Epithelial cell of proximal tubule (primary cell): ENCODE data around the gene ADM5. TPM values are rescaled to one million over a fixed set of nuclear protein-coding genes. Genes with fewer than 3 reads are reported as not detected.

Experiments
- DNase-seq: peaks from one replicate; pipeline ENCODE4 v3.0.0-alpha.2; 2011; ENCODE audit warnings: low read depth
- H3K4me3 ChIP-seq: 2 replicates; pipeline ENCODE4 v1.5.1; 2011; ENCODE audit warnings: low read depth, mild to moderate bottlenecking, low read length
- total RNA-seq: library from RNA; depleted of rRNA; stranded (reverse); fragments of >200 nt; gene quantifications from 2 replicates; pipeline ENCODE4 v1.2.3, GENCODE V29; 2015
- TF ChIP-seq, protein P1 (sequence below): conservative IDR thresholded peaks from 2 replicates; pipeline ENCODE4 v1.5.1; 2012; ENCODE audit warnings: low read depth, mild to moderate bottlenecking, low read length

ADM5 gene
- total RNA-seq, 1 donor from 2014 or later = 2.8 TPM

- DNase-seq = no peak
- H3K4me3 ChIP-seq = no peak overlapping the region
- TF ChIP-seq, protein P1, sequence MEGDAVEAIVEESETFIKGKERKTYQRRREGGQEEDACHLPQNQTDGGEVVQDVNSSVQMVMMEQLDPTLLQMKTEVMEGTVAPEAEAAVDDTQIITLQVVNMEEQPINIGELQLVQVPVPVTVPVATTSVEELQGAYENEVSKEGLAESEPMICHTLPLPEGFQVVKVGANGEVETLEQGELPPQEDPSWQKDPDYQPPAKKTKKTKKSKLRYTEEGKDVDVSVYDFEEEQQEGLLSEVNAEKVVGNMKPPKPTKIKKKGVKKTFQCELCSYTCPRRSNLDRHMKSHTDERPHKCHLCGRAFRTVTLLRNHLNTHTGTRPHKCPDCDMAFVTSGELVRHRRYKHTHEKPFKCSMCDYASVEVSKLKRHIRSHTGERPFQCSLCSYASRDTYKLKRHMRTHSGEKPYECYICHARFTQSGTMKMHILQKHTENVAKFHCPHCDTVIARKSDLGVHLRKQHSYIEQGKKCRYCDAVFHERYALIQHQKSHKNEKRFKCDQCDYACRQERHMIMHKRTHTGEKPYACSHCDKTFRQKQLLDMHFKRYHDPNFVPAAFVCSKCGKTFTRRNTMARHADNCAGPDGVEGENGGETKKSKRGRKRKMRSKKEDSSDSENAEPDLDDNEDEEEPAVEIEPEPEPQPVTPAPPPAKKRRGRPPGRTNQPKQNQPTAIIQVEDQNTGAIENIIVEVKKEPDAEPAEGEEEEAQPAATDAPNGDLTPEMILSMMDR = no peak
Measured at GRCh38 chr19:49739933-49740332, 50.5 kb downstream of the ADM5 start.

Other genes starting within 250 kb of the ADM5 start
- gene SLC17A7, start 248.1 kb upstream of the ADM5 start, total RNA-seq = not detected in 2 replicates
- gene PIH1D1, start 237.8 kb upstream of the ADM5 start, total RNA-seq = 130 and 147 TPM in 2 replicates
- gene ALDH16A1, start 236.4 kb upstream of the ADM5 start, total RNA-seq = 41.5 and 44.9 TPM in 2 replicates
- gene FLT3LG, start 215.4 kb upstream of the ADM5 start, total RNA-seq = 0.81 and 2.5 TPM in 2 replicates
- 3,343 and 3,374 TPM in 2 replicates for gene RPL13A, start 202.0 kb upstream of the ADM5 start, total RNA-seq
- gene RPS11, start 193.2 kb upstream of the ADM5 start, total RNA-seq = 3,600 and 5,144 TPM in 2 replicates
- gene FCGRT, start 176.9 kb upstream of the ADM5 start, total RNA-seq = 34.2 and 79.3 TPM in 2 replicates
- gene RCN3, start 161.6 kb upstream of the ADM5 start, total RNA-seq = 14.1 and 32.9 TPM in 2 replicates
- 82.4 and 168 TPM in 2 replicates for gene NOSIP, start 109.0 kb upstream of the ADM5 start, total RNA-seq
- gene PRRG2, start 108.3 kb upstream of the ADM5 start, total RNA-seq = 0.87 and 1.0 TPM in 2 replicates
- gene PRR12, start 98.4 kb upstream of the ADM5 start, total RNA-seq = 6.7 and 7.8 TPM in 2 replicates
- 33.5 and 67.2 TPM in 2 replicates for gene RRAS, start 49.5 kb upstream of the ADM5 start, total RNA-seq
- 51.0 and 54.8 TPM in 2 replicates for gene SCAF1, start 47.4 kb upstream of the ADM5 start, total RNA-seq
- gene IRF3, start 23.7 kb upstream of the ADM5 start, total RNA-seq = 73.8 and 78.3 TPM in 2 replicates
- gene BCL2L12, start 23.7 kb upstream of the ADM5 start, total RNA-seq = 53.3 and 69.8 TPM in 2 replicates
- 186 and 629 TPM in 2 replicates for gene PRMT1, start 12.3 kb upstream of the ADM5 start, total RNA-seq
- 1.7 and 9.9 TPM in 2 replicates for gene CPT1C, start 1.5 kb downstream of the ADM5 start, total RNA-seq
- not detected in 2 replicates for gene TSKS, start 73.7 kb downstream of the ADM5 start, total RNA-seq
- gene AP2A1, start 77.4 kb downstream of the ADM5 start, total RNA-seq = 98.2 and 103 TPM in 2 replicates
- gene FUZ, start 123.7 kb downstream of the ADM5 start, total RNA-seq = 8.3 and 15.0 TPM in 2 replicates
- 30.4 and 34.8 TPM in 2 replicates for gene MED25, start 128.7 kb downstream of the ADM5 start, total RNA-seq
- 81.9 and 121 TPM in 2 replicates for gene PTOV1, start 161.6 kb downstream of the ADM5 start, total RNA-seq
- 59.2 and 71.6 TPM in 2 replicates for gene PNKP, start 178.0 kb downstream of the ADM5 start, total RNA-seq
- gene AKT1S1, start 187.8 kb downstream of the ADM5 start, total RNA-seq = 25.8 and 34.4 TPM in 2 replicates
- 11.9 and 16.8 TPM in 2 replicates for gene TBC1D17, start 188.1 kb downstream of the ADM5 start, total RNA-seq
- 4.0 and 9.5 TPM in 2 replicates for gene IL4I1, start 207.3 kb downstream of the ADM5 start, total RNA-seq
- 15.3 and 17.5 TPM in 2 replicates for gene ATF5, start 239.6 kb downstream of the ADM5 start, total RNA-seq
- 83.7 and 90.5 TPM in 2 replicates for gene NUP62, start 239.9 kb downstream of the ADM5 start, total RNA-seq